ENCODE results near the gene JMJD7.

DNA sequence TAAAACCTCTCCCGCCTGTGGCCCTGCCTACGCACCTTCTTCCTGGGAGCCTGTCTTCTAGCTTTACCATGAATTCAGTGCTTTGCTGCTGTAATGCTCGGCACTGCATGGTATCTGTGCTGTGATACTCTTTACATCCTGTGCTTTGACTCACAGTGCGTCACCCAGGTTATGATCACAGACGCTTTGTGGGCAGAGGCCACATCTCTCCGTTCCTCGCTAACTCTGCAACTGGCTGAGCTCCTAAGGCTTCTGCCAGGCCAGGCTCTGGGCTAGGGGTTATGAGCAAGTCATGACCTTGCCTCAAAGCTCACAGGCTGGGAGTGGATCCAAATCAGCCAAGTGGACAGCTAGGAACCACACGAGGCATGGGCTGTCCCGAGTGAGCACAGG, 42.8 kb downstream of the JMJD7 start:
- TF ChIP-seq, protein P1, sequence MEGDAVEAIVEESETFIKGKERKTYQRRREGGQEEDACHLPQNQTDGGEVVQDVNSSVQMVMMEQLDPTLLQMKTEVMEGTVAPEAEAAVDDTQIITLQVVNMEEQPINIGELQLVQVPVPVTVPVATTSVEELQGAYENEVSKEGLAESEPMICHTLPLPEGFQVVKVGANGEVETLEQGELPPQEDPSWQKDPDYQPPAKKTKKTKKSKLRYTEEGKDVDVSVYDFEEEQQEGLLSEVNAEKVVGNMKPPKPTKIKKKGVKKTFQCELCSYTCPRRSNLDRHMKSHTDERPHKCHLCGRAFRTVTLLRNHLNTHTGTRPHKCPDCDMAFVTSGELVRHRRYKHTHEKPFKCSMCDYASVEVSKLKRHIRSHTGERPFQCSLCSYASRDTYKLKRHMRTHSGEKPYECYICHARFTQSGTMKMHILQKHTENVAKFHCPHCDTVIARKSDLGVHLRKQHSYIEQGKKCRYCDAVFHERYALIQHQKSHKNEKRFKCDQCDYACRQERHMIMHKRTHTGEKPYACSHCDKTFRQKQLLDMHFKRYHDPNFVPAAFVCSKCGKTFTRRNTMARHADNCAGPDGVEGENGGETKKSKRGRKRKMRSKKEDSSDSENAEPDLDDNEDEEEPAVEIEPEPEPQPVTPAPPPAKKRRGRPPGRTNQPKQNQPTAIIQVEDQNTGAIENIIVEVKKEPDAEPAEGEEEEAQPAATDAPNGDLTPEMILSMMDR (IDR thresholded peaks at IDR 0.05), result no peak
- TF ChIP-seq PHF8 (IDR thresholded peaks at IDR 0.05; ENCODE audit: borderline replicate concordance, low read depth) (no peak), POLR2AphosphoS2 (conservative IDR thresholded peaks at IDR 0.05; ENCODE audit: low read length) (no peak), POLR2A (IDR thresholded peaks at IDR 0.05; ENCODE audit: low read length) (no peak), ESRRA (IDR thresholded peaks at IDR 0.05; ENCODE audit: borderline replicate concordance, low read length) (no peak), EP300 (IDR thresholded peaks at IDR 0.05) (no peak), RFX5 (IDR thresholded peaks at IDR 0.05) (no peak), RNF2 (IDR thresholded peaks at IDR 0.05; ENCODE audit: borderline replicate concordance, low read depth) (no peak), ZC3H11A (IDR thresholded peaks at IDR 0.05) (no peak)
- TF ChIP-seq, protein P2, sequence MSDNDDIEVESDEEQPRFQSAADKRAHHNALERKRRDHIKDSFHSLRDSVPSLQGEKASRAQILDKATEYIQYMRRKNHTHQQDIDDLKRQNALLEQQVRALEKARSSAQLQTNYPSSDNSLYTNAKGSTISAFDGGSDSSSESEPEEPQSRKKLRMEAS (IDR thresholded peaks at IDR 0.05), result no peak
- TF ChIP-seq, protein P3, sequence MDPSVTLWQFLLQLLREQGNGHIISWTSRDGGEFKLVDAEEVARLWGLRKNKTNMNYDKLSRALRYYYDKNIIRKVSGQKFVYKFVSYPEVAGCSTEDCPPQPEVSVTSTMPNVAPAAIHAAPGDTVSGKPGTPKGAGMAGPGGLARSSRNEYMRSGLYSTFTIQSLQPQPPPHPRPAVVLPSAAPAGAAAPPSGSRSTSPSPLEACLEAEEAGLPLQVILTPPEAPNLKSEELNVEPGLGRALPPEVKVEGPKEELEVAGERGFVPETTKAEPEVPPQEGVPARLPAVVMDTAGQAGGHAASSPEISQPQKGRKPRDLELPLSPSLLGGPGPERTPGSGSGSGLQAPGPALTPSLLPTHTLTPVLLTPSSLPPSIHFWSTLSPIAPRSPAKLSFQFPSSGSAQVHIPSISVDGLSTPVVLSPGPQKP (IDR thresholded peaks at IDR 0.05; ENCODE audit: low read depth, low read length), result no peak
- TF ChIP-seq, protein P4, sequence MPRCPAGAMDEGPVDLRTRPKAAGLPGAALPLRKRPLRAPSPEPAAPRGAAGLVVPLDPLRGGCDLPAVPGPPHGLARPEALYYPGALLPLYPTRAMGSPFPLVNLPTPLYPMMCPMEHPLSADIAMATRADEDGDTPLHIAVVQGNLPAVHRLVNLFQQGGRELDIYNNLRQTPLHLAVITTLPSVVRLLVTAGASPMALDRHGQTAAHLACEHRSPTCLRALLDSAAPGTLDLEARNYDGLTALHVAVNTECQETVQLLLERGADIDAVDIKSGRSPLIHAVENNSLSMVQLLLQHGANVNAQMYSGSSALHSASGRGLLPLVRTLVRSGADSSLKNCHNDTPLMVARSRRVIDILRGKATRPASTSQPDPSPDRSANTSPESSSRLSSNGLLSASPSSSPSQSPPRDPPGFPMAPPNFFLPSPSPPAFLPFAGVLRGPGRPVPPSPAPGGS (IDR thresholded peaks at IDR 0.05), result no peak
- TF ChIP-seq, protein P5, sequence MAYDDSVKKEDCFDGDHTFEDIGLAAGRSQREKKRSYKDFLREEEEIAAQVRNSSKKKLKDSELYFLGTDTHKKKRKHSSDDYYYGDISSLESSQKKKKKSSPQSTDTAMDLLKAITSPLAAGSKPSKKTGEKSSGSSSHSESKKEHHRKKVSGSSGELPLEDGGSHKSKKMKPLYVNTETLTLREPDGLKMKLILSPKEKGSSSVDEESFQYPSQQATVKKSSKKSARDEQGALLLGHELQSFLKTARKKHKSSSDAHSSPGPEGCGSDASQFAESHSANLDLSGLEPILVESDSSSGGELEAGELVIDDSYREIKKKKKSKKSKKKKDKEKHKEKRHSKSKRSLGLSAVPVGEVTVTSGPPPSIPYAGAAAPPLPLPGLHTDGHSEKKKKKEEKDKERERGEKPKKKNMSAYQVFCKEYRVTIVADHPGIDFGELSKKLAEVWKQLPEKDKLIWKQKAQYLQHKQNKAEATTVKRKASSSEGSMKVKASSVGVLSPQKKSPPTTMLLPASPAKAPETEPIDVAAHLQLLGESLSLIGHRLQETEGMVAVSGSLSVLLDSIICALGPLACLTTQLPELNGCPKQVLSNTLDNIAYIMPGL (CRISPR knock-in tag; IDR thresholded peaks at IDR 0.05; ENCODE audit: borderline replicate concordance), result no peak
